Epidermal melanocyte (primary cell): ENCODE results near the gene SLC6A11.

Source experiments
- DNase-seq: peaks from one replicate; pipeline ENCODE4 v3.0.0; 2011; ENCODE audit warnings: low spot score; ENCODE audit not compliant: insufficient read length

SLC6A11 gene

DNA sequence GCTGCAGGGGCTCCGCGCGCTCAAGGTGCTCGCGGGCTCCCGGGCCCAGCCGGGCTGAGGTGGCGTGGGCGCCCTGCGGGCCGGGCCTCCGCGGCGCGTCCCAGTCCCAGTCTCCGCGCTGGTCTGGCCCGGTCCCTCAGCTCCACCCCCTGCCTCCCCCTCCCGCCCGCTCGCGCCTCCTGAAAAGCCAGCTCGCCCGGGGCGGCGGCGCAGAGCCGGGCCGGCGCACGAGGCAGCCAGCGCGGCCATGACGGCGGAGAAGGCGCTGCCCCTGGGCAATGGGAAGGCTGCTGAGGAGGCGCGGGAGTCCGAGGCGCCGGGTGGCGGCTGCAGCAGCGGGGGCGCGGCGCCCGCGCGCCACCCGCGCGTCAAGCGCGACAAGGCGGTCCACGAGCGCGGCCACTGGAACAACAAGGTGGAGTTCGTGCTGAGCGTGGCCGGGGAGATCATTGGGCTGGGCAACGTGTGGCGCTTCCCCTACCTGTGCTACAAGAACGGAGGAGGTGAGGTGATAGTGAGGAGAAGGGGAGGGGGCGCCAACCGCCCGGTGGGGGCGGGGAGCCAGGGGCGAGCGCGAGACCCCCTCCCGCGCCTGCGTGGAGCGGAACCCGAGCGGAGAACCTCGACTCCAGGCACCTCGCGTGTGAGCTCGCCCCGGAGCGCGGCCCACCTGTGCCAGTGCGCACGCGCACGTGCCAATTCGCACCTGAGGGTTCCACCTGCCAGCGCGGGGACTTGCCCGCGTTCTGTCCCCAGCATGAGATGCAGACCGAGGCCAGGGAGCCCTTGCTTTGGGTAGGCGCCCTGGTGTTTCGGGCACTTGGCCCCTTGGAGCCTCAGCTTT is at the start of gene SLC6A11:
Gene SLC6A11, plus strand, starts transcription at position 210 of the 844 bp plus-strand sequence. Its CDS starts 38 bp downstream, at position 248.
- DNase-seq = no peak

DNA sequence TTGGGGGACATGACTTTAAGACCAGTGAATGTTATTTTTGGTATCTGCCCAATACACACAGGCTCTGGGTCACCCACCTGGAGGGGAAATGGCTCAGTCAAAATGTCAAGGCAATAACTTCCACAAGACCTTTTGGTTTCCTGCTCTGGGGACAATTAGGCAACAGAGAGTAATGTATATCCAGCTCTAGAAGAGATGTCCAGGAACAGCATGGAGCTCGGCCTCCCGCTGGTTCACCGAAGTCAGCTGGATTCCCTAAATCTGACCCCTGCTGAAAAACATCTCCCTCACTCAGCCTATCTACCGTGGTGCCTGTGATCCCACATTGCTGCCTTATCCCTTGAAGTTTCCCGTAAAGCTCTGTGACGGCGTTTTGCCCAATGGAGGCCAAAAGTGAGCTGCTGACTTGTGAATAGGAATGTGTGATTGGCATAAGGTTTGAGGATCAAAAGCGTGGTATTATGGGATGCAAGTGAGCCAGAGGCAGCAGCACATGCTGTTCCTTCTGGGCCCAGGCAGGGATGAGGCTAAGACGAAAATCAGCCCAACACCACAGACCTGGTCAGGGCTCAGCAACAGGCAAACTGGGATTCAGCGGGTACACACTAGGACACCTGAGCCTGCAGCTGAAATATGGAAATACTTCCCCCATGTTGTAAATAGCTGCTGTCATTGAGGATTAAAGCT is 47.2 kb upstream of the SLC6A11 start:
- no peak for DNase-seq

DNA sequence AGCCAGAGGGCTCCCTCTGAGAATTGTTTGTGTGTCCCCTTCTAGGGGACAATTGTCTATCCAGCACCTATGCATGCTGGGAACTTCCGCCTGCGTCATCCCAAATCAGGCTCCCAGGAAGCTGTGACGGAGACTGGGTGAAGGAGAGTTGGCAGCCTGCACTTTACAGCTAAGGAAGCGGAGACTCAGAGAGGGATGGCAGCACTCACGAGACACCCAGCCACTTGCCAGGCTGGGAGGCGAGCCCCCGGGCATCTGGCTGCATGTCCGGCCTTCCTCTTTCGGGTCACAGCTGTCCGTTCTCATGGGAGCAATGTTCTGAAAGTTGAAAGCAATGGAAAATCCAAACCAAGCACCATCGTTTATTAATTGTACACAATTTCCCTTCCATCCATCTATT is 45.5 kb upstream of the SLC6A11 start:
- DNase-seq = no peak

DNA sequence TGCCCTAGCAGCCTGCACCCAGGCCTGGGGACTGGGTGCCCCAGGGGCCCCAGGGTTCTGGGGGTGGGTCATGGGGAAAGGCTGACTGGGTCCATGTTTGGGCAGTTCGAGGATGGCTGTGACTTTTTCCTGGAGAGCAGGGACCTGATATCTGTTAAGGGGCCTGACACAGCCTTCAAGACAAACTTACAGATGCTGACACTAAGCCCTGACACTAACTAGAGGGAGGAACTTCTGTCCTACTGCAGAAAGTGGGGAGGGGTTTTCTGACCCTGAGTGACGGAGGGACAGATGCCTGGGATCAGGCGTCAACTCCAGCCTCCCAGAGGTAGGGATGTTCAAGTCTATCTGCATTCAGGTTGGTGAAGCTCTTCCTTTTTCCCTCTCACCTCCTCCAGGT is 45.0 kb upstream of the SLC6A11 start:
- no peak for DNase-seq

DNA sequence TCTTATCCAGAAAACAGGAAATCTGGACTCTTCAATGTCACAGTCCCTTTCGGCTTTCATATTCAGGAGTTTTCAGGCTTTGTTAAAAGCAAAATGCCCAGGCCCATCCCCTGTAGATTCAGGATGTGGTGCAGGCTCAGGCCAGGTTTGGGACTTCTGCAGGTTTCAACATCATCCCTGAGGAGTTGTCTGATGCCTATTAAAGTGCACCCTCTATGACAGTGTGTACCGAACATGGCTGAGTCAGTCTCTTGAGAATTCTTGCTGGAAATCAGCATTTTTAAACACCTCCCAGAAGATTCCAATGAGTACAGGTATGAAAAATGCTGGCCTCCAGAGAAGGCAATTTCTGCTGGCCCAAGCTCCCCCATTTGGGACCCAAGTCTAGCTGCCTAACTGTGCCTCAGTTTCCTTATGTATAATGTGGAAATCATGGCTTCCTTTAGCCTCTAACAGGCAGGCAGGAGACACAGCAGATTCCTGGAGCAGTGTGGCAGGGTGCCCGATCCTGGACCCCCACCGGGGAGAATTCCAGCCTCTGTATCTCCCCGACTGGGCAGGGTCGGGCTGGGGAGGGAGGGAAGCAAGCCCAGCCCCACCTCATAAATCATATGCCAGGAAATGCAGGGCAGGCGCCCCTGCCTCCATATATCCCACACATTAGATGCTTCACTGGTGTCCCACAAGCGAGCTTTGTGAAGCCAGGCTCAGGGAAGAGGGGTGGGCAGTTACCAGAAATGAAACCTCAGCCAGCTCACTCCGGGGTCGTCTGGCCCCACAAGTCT is 44.4 kb upstream of the SLC6A11 start:
- no peak for DNase-seq

DNA sequence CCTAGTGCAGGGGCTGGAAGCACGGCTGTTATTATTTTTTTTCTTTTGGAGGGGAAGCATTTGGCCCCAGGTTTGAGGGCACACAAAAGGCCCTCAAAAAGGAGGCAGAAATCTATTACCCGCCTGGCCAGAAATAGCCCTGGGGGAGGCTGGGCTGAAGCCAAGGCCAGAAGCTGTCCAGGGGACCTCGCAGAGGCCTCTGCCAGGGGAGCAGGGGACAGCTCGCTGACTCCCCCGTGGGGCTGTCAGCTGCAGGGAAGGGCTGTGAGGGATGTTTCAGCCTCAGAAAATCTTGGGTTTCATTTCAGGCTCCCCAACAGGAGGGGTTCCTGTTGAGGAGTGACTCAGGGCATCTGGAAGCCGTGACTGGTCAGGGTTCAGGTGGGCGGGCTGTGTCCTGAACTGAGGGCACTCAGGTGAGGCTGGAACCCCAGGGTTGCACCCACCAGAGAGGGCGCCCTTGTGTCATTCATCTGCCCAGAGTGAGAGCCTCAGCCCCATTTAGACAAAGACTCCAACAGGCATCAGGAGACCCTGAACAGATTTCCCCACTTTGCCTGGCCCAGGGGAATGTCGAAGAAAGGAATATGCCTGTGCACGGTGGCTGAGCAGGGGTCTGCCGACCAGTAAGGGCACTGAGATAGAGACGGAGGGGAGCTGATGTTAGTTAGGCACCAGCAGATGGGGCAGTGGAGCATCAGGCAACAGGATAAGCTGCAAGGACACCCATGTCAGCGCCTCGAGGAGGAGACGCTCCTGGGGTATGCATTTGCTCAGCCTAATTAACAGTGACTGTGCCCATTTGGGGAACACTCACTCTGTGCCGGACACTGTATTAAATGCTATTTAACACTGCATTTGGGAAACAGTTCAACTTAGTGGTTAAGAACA is 43.5 kb upstream of the SLC6A11 start:
- no peak for DNase-seq

DNA sequence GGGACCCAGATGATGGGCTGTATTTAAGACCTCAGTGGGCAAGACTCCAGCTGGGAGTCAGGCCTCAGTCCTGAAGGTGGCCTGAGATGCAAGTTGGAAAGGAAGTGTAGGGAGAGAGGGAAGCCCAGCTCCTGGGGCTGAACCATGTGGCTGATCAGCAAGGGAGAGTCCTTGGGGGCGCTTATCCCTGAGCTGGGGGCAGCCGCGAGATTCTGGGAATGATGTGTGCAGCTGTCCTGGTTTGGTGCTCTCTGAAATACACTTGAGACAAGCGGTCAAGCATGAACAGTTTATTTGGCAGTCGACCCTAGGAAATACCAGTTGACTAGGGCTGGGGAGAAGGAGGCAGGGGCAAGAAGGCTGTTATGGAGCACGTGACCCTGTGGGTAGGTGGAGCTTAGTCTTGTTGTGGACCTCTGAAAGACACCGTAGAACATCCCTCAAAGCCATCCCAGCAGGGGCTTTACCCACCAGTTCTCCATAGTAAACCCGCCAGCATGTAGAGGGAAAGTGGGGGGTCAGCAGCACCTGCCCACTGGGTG is 41.8 kb upstream of the SLC6A11 start:
- no peak for DNase-seq

DNA sequence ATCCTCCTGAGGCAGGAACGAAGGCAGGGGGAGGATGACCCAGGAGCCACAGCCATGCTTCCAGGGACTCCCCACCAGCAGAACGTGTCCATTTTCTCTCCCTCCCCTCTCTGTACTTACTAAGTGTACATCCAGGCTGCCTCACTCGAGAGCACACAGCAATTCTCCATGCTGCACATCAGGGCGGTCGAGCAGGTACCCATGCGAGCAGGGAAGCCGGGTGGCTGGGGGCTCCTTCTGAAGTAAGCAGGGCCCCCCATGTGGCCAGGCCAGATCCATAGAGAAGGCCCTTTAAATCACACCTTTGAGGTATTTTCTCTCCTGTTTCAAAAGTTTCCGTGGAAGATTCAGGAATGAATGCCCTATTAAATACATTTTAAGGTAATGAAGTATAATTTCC is 41.2 kb upstream of the SLC6A11 start:
- no peak for DNase-seq

DNA sequence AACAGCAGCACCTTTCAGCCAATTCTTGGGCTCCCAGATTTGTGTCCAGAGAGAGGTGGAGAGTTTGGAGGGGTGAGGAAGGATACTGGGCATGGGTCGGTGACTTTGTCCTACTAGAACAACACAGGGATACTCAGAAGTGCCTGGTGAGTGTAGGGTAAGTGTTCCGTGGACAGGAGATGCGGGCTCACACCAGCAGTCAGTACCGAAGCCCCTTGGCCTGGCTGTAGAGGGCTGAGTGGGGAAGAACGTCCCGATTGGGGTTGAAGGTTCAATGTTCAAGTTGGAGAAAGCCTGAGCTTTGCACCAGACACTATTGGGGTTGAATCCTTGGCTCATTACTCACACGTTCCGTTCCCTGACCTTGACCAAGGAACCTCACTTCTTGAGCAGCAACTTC is 40.8 kb upstream of the SLC6A11 start:
- DNase-seq = no peak

DNA sequence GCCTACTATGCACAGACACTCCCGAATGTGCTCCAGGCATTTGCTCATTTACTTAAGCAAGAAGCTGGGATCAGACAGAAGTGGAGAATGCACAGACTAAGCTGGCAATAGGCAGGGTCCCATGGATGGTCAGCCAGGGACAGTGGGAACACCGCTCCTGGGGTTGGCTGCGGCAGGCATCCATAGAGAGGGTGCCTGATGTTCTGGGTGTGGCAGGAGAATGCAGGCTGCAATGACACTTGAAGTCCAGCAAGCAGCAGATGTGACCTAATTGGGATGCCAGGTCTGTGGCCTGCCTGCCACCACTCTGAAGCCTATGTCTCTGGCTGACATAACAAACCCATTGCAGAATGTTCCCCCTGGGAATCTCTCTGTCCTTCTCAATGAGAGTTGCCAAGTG is 40.2 kb upstream of the SLC6A11 start:
- no peak for DNase-seq

DNA sequence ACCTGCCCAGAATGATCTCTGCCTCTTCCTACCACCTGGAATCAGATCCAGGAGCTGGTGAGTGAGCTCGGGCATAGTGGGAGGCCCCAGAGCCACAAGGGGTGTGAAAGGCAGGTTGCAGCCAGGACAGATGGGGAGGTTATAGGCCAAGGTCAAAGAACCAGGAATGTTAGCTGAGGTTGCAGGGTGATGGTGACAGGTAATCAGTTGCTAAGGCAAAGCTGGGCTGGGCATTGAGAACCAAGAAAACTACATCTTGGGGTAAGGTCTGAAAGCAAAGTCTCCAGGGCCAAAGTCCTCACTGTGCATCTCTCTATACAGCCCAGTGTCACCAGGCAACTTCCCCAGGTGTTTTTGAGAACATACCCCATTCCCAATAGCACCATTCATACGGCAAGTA is 38.4 kb upstream of the SLC6A11 start:
- DNase-seq = no peak

DNA sequence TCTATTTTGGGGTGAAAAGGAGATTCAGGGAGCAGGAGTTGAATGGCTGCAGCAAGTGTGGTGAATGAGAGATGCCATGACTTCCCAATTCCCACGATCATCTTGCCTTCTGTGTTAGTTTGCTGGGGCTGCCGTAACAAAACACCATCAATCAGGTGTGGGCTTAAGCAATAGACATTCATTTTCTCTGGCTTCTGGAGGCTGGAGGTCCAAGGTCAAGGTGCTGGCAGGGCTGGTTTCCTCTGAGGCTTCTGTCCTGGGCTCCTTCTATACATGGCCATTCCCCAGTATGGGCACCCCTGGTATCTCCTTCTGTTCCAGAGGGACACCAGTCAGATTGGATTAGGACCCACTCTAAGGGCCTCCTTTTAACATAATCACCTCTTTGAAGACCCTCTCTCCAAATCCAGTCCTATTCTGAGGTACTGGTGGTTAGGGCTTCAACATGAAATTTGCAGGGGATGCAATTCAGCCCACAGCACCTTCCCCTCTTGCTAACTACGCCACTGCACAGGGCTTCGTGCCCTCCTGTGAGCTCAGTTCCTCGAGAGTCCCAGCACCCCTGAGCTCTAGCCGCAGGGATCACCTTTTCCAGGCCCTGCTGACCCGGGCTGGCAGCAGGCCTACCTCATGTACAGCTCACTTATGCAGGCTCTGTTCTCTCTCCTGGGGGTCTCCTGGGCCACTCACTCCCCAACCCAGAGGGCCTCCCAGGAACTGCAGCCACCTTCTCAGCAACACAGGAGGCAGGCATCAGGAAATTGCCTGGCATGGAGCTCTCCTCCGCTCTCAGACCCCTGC is 37.3 kb upstream of the SLC6A11 start:
- no peak for DNase-seq

DNA sequence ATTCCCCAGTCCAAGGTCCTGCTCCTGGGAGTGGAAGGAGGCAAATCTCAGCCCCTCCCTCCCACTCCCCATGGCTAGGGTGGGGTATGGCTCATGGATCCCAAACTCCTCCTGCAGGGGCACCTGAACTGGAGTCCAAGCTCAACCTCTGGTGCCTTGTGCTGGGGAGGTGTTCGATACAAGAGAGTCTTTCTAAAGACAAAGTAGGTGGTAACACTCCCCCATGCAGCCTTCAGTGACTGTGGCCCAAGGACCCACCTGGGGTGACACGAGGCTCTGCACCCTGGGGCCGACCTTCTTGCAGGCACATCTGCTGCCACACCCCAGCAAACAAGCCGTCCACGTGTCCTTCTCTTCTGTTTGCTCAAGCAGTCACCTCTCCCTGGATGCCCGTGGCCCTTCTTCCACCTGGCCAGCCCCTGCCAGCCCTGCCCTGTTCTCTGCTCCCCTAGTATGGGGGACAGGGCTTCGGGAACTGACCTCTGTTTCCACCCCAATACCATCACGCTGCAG is 36.7 kb upstream of the SLC6A11 start:
- no peak for DNase-seq

DNA sequence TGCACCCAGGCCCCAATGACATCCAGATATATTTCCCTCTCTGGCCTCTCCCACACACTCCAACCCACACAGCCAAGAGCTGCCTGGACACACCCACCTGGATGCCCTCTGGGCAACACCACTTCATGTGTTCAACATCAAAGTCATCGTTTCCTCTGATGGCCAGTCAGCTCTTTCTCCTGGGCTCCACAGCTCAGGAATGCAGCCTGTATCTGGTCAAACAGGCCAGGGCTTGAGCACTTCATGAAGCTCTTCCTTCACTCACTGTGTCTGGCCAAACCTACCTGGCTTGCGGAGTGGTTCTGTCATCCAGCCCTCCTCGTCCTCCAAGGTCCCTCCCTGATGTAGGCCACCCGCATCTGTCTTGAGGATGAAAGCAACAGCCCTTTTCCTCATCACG is 35.8 kb upstream of the SLC6A11 start:
- no peak for DNase-seq

DNA sequence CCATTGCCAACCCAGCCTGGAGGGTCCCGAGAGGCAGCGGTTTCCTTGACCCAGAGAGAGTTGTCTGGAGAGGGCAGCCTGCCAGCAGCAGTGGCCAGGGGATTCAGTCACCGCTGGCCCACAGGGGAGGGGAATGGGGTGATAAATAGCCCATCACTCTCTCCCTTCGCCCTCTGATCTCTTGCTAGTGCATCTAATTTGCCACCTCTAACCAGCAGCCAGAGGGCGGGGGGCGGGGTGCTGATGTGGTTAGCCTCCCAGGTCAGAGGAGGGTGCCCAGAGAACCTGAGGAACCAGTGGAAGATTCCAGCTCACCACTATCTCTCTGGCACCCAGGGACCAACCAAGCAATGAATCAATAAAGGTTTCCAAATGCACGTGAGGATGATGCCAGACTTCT is 35.1 kb upstream of the SLC6A11 start:
- no peak for DNase-seq

DNA sequence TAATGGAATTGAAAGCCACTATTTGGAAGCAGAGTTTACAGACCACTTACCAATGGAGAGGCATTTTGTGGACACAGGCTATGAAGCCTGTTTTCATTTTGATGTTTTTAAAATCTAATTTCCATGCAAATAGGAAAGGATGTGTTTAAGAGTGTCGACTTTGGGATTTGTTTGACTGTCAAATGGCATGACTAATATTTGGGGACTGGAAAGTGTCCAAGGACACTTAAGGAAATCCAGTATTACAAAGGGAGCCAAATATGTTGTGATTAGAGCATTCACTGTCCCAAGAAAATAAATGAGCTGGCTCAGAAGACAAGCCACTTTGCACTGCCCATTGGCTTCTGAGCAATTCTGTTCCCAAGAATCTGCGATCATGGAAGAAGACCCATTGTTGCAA is 34.0 kb upstream of the SLC6A11 start:
- DNase-seq = no peak

DNA sequence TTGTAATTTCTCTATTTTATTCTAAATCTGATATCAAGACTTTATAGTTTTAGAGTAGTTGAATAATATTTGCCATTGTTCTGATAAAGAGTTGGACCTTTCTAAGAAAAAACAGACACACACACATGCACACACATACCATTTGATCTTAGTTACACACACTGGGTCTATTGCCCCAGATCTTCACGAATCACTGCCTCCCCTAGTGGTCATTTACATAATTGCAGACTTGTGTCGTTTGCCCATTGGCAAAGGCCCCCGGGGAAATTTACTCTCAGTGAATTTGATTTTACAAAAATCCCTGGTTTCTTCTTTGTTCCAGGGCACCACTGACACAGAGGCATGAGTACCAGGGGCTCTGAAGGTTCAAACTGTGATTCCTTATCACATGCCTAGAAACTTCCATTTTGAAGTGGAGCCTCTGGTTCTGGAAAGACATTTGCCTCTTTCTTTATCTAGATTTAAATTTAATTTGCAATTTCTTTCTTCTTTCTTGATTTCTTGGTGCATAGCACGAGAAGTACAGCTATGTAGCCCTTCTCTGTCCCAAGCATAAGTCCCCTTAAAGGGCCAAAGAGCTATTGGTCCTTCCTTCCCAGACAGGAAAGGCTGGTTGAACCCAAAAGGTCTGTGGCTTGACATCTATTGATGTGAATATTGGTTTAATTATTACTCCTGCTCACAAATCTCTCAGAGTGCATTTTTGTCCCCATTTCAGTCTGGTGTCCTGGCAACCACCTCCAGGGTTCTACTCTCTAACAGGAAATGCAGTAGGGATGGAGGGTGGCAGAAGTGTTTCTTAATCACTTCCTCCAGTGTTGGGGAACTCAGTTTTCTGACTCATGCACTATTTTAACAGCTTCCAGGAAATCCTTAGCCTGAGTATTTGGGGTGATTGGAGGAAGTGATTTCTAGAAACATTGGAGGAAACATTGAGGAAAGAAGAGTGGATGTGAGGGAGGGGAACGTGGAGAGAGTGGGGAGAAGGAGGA is 32.4 kb upstream of the SLC6A11 start:
- no peak for DNase-seq

DNA sequence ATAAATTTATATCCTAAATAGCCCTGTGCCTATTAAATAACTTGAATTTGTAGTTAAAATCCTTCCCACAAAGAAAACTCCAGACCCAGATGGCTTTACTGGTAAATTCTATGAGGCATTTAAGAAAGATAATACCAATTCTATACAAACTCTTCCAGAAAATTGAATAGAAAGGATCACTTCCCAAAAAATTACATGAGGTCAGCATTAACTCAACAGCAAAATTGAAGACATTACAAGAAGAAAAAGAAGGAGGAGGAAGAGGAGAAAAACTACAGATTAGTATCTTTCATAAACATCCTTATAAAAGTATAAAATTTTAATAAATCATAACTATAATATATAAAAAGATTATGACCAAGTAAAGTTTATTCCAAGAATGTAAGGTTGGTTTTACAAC is 29.4 kb upstream of the SLC6A11 start:
- DNase-seq = no peak

DNA sequence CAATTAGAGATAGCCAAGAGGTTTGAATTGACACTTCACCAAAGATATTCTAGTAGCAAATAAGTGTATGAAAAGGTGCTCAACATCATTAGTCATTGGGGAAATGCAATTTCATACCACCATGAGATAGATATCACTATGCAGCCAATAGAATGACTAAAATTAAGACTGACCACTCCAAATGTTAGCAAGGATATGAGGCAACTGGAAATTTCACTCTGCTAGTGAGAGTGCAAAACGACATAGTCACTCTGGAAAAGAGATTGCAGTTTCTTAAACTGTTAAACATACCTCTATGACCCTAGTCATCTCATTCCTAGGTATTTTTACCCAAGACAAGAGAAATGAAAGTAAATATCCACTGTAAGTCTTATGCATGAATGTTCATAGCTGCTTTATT is 27.6 kb upstream of the SLC6A11 start:
- no peak for DNase-seq
